GM21529 (cell line): ENCODE results near the gene LACTBL1.
"Not testable (repeated sequence)": the region's sequence is repeated elsewhere in the genome, so short reads cannot be mapped to it uniquely, and the experiment has no call there.

Experiments
- ATAC-seq: cut with Tn5 transposase; IDR thresholded peaks from one replicate; pipeline ENCODE4 v1.9.1; 2021; ENCODE audit not compliant: unreplicated experiment

LACTBL1 gene

GRCh38 chr1:22972760-22973159, at the start of gene LACTBL1:
TSS of gene LACTBL1 (minus strand) at chr1:22972866. CDS start at chr1:22972316, 550 bp downstream.
- ATAC-seq = no peak

DNA sequence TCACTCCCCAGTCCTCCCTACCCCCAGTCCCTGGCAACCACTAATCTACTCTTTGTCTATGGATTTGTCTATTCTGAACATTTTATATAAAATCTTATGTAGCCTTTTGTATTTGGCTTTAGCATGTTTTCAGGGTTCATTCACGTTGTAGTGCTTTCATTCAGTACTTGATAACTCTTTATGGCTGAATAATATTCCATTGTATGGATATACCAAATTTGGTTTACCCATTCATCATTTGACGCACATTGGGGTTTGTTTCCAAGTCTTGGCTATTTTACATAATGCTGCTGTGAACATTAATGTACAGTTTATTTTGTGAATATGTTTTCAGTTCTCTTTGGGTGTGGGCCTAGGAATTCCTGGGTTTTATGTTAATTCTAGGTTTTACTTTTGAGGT, 49.2 kb upstream of the LACTBL1 start:
- no peak for ATAC-seq

GRCh38 chr1:23020706-23021405, 48.2 kb upstream of the LACTBL1 start:
- no peak for ATAC-seq

DNA sequence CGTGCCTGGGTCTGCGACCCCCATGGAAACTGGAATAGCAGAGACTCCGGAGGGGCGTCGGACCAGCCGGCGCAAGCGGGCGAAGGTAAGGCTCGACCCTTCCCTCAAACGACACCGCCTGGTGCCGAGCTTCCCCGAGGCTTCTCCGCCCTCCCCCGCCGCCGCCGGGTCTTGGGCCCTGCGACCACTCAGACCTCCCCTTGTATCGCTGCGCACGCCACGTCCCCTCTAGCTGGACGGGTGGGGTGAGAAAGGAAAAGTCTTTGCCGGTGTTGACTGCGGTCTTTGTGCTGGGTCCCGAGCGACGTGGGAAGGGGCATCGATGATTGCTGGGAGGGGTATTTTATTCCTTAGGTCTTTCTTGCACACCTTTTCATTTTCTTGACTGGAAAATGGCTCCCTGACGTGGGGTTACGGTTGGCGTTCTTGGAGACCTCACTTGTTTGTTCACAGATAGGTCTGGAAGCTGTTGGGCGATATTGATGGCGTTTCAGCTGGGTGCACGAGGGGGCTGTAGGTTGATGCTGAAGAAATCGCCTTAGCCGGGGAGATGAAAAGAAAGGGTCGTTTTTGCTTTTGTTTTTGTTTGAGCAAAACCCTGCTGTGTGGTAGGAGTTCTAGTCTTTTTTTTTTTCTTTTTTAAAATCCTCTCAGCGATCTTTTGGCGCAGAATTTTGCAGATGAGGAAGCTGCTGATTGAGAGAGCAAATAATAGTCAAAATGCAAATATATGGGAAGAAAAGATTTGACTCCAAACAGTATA, 47.4 kb upstream of the LACTBL1 start:
- peak; percentile 14 for ATAC-seq

DNA sequence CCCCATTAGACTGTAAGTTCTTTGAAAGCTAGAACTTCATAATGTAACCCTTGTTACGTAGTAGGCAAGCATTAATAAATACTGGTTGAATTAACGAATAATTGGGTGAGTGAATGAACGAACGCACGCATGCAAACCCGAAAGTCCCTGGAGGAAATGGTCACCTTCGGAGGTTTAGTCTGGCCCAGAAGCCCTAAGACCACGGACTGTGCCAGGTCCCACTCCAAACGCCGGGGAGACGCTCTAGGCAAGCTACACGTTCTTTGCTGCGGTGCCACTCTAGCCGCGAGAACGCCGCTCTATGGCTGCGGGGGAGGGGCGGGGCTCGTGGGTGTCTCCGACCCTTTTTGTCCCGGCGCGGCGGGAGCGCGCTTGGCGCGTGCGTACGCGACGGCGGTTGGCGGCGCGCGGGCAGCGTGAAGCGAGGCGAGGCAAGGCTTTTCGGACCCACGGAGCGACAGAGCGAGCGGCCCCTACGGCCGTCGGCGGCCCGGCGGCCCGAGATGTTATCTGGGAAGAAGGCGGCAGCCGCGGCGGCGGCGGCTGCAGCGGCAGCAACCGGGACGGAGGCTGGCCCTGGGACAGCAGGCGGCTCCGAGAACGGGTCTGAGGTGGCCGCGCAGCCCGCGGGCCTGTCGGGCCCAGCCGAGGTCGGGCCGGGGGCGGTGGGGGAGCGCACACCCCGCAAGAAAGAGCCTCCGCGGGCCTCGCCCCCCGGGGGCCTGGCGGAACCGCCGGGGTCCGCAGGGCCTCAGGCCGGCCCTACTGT, 46.6 kb upstream of the LACTBL1 start, which contains the start of gene KDM1A:
Gene KDM1A, plus strand, starts transcription at position 375 of the 769 bp plus-strand sequence. Its CDS starts 129 bp downstream, at position 504.
- ATAC-seq = peak; percentile 89

- ATAC-seq = no peak
These were observed 46.0 kb upstream of the LACTBL1 start for GRCh38 chr1:23018661-23019093.

GRCh38 chr1:23013657-23014056, 41.0 kb upstream of the LACTBL1 start:
- no peak for ATAC-seq

GRCh38 chr1:23010025-23010424, 37.4 kb upstream of the LACTBL1 start:
- not testable (repeated sequence) for ATAC-seq

- no peak for ATAC-seq
These were observed 36.2 kb upstream of the LACTBL1 start for GRCh38 chr1:23008901-23009300.

DNA sequence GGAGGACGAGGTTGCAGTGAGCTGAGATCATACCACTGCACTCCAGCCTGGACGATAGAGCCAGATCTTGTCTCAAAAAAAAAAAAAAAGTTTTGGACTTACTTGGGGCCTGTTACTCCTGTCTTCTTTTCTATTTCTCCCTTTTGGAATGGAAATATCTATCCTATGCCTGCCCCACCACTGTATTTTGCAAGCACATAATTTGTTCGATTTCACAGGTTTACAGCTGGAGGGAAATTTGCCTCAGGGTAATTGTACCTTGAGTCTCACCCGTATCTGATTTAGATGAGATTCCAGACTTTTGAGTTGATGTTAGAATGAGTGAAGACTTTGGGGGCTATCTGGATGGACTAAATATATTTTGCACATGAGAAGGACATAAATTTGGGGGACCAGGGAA, 34.4 kb upstream of the LACTBL1 start:
- ATAC-seq = no peak

GRCh38 chr1:23004769-23005168, 32.1 kb upstream of the LACTBL1 start:
- not testable (repeated sequence) for ATAC-seq

DNA sequence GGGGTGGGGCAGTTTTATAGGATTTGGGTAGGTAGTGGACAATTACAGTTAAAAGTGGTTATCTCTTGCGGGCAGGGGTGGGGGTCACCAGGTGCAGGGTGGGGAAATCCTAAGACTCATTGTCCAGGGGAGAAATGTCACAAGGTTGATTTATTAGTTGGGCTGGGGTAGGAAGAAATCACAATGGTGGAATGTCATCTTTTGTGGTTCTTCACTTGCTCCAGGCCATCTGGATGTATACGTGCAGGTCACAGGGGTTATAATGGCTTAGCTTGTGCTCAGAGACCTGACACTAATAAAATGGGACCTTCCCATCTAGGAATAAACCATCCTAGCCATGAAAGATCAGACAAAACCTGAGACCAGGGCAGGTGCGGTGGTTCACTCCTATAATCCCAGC, 31.4 kb upstream of the LACTBL1 start:
- ATAC-seq = no peak

GRCh38 chr1:23002218-23002617, 29.6 kb upstream of the LACTBL1 start:
- not testable (repeated sequence) for ATAC-seq

DNA sequence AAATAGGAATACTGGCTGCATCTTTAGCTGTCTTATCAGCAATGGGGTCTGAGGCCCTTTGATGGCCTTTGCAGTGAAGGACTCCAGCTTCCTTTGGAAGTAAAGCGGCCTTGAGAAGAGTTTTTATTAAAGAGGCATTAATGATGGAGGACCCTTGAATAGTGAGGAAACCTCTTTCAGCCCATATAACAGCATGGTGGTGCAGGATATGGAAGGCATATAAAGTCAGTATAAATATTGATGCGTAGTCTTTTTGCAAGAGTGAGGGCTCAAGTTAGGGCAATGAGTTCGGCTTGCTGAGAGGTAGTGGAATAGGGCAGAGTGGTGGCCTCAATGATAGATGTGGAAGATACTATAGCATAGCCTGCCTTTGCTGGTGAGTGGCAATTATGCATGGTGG, 27.5 kb upstream of the LACTBL1 start:
- not testable (repeated sequence) for ATAC-seq

DNA sequence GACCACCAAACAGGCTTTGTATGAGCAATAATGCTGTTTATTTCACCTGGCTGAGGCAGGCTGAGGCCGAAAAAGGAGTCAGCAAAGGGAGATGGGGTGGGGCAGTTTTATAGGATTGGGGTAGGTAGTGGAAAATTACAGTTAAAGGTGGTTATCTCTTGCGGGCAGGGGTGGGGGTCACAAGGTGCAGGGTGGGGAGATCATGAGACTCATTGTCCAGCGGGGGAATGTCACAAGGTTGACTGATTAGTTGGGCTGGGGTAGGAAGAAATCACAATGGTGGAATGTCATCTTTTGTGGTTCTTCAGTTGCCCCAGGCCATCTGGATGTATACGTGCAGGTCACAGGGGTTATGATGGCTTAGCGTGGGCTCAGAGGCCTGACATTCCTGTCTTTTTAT, 24.9 kb upstream of the LACTBL1 start:
- ATAC-seq = not testable (repeated sequence)

GRCh38 chr1:22995774-22996173, 23.1 kb upstream of the LACTBL1 start:
- ATAC-seq = no peak

DNA sequence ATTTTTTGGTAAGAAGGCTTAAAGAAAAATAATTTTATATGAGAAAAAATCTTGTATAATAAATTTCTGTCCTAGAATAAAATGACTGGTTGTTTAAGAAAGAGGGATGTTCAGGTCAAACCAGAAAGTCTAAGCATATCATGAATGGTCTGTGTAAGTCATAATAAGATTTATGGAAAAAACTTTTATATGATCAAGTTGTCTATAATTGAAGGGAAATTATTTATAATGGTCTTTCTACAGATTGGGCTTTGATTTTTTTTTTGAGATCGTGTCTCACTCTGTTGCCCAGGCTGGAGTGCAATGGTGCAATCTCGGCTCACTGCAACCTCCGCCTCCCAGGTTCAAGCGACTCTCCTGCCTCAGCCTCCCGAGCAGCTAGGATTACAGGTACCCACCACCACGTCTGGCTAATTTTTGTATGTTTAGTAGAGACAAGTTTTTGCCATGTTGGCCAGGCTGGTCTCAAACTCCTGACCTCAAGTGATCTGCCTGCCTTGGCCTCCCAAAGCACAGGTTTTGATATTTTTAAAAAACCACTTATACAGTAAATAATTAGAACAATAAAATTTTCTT, 20.6 kb upstream of the LACTBL1 start:
- not testable (repeated sequence) for ATAC-seq

- ATAC-seq = not testable (repeated sequence)
These were observed 19.7 kb upstream of the LACTBL1 start for GRCh38 chr1:22992384-22992783.

- no peak for ATAC-seq
These were observed 11.3 kb upstream of the LACTBL1 start for GRCh38 chr1:22983944-22984343.

DNA sequence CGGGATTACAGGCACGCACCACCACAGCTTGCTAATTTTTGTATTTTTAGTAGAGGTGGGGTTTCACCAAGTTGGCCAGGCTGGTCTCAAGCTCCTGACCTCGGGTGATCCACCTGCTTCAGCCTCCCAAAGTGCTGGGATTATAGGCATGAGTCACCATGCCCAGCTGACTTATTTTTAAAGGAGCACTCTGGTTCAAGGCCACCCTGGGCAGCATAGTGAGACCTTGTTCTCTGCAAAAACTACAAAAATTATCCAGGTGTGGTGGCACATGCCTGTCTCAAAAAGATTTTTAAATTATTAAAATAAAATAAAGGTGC, 7.8 kb upstream of the LACTBL1 start:
- not testable (repeated sequence) for ATAC-seq

GRCh38 chr1:22978299-22978698, 5.6 kb upstream of the LACTBL1 start:
- no peak for ATAC-seq
